ENCODE measurements around the gene MPO.
A peak's percentile ranks its signal among the peaks of the same experiment; 100 is the strongest.

The MPO gene

GRCh38 chr17:58306131-58306951 lies 25.6 kb upstream of the MPO start:
- no peak for DNase-seq

- DNase-seq: no peak
Measured at GRCh38 chr17:58305626-58306025, 24.9 kb upstream of the MPO start.

GRCh38 chr17:58304750-58305486 lies 24.2 kb upstream of the MPO start:
- no peak for DNase-seq

GRCh38 chr17:58303971-58304749 lies 23.4 kb upstream of the MPO start:
- peak; percentile 61 for DNase-seq

DNA sequence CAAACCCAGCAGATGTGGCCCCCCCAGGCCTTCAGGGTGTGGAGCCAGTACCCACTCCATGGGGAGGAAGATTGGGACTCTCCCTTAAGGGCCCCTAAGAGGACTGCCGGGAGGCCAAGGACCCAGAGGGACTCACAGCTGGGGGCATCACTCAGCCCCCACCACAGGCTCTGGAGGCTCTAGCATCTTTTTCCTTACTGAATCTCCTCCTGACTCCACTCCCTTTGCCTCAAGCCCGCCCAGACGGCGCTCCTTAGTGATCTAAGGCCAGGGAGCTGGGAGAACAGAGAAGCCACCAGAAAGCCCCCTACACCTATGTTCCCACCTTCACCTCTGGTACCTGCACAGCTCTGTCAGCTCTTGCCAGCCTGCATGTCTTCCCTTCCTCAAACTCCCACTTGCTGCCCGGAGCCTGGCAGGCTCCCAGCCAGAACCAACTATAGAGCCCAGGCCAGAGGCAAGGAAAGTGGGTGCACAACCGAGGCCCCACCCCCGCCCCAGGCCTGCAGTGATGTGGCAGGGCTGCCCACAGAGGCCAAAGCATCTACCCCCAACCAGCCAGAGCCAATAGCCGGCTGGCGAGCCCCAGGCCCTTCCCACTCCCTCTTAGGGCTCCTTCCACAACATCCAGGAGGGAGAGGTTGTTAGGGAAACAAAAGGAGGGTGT lies 22.3 kb upstream of the MPO start:
- no peak for DNase-seq

DNA sequence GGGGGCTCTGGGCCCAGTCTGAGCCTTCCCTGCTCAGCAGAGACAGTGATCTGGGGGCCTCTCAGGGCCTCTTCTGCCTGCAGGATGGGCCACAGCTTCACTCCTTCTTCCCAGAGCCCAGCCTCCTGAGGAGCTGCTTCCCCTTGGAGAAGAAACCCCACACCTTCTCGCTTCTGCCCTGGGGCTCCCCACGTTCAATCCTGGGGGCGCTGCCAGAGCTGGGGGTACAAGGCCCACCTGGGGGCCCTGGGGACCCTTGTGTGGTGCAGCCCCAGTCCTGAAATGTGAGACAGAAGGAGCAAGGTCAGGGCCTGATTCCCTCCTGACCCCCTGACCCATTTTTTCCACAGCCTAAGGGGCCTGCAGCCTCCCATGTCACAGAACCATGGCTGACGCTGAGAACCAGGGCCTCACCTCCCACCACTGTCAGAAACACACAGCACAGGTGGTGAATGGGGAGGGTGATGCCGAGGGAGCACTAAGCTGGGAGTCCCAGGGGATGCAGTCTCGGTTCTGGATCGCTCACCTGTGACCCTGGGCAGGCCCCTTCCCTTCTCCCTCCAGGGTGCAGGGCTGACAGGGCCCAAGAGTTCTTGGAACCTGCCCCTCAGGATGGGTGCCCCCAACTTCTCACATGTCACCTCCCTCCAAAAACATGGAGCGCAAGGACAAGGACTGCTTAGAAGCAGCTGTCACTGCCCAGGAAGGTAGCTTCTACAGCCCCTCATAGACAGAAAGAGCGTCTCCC lies 21.6 kb upstream of the MPO start:
- no peak for DNase-seq

- no peak for DNase-seq
Measured at GRCh38 chr17:58301504-58302150, 20.9 kb upstream of the MPO start.

DNA sequence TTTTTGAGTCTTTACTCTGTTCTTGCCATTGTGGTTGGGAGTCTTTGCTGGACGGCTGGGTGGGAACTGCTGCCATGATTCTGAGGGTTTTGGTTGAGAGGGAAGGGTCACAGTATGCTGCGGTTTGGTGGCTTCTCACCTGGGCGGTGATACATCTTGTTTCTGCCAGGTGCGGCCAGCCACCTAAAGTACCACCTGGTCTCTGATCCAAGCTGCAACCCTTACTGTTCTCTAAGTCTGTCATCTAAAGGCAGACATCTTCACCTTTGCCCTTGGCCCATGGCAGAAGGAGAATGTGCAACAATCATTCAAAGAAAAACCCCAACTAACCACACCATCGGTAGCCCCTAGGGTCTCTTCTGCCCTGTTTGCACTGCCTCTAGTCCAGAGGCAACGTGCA lies 19.6 kb upstream of the MPO start:
- no peak for DNase-seq

GRCh38 chr17:58294034-58294433 lies 13.3 kb upstream of the MPO start:
- DNase-seq: no peak

- no peak for DNase-seq
Measured at GRCh38 chr17:58291246-58291645, 10.5 kb upstream of the MPO start.

- no peak for DNase-seq
Measured at GRCh38 chr17:58289869-58290268, 9.1 kb upstream of the MPO start.

DNA sequence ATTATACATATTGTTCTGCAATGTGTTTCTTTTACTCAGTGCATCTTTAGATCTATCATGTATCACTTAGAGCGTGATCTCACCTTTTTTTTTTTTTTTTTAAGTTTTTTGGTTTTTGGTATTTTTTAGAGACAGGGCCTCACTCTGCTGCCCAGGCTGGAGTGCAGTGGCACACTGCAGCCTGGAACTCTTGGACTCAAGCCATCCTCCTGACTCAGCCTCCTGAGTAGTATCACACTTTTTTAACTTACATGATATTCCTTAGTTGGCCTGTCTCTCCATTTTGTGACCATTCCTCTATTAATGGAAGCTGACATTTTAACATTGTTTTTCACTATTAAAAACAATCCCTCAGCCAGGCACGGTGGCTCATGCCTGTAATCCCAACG lies 4.7 kb upstream of the MPO start:
- no peak for DNase-seq

DNA sequence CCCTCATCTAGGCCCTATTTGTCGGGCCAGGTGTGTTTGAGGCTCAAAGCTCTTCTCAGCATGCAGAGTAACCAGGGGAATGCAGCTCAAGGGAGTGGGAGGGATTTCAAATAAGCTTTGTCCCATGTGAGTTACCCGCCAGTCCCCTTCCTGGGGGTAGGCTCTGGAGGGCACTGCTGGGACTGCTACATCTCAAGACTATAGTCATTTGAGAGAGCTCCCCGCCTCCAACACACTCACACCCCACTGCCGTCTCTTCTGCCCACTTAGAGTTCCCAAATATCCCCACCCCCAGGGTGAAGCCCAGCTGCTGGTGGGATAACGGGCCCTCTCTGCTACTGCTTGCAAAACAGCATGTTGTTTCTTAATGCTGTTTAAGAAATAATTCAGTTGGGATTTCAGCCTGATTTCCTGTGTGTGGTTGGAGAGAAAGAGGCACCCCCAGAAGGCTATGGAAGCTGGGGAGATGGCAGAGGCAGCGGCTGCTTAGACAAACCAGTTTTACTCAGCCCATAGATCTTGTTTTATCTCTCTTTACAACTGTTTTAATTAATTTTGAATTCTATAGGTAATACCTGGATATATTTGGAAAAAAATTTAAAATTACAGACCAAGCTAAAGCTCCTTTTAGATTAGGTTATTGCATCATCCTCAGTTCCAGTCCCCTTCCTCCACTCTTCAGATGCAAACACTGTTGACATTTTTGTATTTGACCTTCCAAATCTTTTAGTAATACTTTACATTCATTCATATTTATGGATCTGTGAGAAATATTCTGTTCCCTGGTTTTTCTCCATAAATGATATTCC lies 4.1 kb upstream of the MPO start:
- DNase-seq: peak; percentile 49

- DNase-seq: no peak
Measured at GRCh38 chr17:58283674-58284612, 3.2 kb upstream of the MPO start.

GRCh38 chr17:58282442-58282841 lies 1.7 kb upstream of the MPO start:
- DNase-seq: no peak

DNA sequence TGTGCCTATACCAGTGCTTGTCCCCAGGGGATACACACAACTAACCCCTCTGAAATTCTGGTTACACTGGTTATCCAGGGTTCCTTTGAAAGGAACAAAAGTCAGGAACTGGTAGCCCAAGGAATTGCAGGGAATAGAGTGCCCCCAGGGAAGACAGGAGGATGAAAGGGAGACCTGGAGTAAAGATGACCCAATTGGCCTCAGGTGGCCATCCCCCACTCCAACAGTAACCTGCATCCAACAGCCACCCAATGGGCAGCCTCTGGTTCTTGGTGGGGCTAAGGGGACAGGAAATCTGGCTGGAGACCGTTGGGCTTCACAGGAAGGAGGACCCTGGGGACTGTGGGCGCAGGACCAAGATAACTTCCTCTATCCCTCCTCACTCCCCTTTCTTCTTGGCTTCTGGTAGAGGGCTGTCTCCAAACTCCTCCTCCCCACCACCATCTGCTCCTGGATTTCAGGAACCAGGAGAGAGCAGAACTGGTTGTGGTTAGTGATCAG lies 826 bp upstream of the MPO start:
- no peak for DNase-seq

GRCh38 chr17:58279736-58280479 lies 827 bp downstream of the MPO start:
- DNase-seq: no peak

GRCh38 chr17:58279016-58279711 lies 1.6 kb downstream of the MPO start:
- DNase-seq: peak; percentile 65
